OCI-LY3 (cell line): ENCODE data around the gene RAD51B.

Source experiments
- CTCF ChIP-seq: fragments of 200-600, 300-600 bp; sonication (generic); IDR thresholded peaks from 2 replicates; pipeline ENCODE4 v1.5.1; 2014; ENCODE audit warnings: antibody characterized with exemption, low read length, low read depth
- EZH2phosphoT487 ChIP-seq: fragments of 200-600 bp; shearing (Covaris generic); IDR thresholded peaks from 2 replicates; pipeline ENCODE4 v1.6.1; 2018; ENCODE audit warnings: antibody characterized with exemption, mixed run types, low read depth

GRCh38 chr14:68166731-68167382 is 347.3 kb downstream of the RAD51B start:
- TF ChIP-seq EZH2phosphoT487, result no peak
- no peak for TF ChIP-seq CTCF
